GM19452 (cell line): Measurements from ENCODE around the gene MTSS2.
"Not testable (repeated sequence)": the region's sequence is repeated elsewhere in the genome, so short reads cannot be mapped to it uniquely, and the experiment has no call there.

Experiments used
- ATAC-seq: cut with Tn5 transposase; IDR thresholded peaks from one replicate; pipeline ENCODE4 v1.9.1; 2021; ENCODE audit not compliant: unreplicated experiment

MTSS2 gene

DNA sequence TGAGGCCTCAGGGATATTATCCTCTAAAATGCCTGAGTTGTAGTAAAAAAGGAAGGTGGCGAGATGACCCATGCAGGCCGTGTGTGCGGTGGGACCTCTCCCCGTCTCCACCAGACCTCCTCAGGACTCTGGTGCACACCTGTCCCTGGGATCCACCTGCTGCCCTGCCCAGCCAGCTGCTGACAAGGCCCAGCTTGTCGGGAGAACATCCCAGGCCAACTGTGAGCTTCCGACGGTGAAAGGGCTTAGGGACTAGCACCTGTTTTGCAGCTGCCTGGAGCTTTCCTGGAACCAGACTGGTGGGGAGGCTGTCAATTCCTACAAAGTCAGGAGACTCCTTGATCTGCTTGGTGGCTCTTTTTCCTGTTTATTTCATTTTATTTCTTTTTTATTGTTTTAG, 27.9 kb downstream of the MTSS2 start:
- no peak for ATAC-seq

DNA sequence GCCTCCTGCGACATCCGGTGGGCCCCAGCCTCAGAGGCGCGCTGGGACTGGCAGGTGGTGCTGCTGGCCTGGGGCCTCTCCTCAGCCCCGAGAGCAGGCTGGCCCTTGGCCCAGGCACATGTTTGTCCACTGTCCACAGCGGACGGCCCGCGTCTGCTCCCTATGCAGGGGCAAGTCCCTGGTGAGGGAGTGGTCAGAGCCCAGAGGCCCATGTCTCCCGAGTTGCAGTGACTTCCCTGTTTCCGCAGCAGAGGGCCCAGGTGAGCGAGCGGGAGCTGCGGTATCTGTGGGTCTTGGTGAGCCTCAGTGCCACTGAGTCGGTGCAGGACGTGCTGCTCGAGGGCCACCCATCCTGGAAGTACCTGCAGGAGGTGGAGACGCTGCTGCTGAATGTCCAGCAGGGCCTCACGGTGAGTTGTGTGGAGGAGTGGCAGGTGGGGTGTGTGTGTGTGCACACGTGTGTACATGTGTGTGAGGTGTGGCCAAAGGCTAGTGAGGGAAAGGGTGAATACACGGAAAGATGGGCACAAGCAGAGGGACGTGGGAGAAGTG, 29.1 kb downstream of the MTSS2 start:
- no peak for ATAC-seq

DNA sequence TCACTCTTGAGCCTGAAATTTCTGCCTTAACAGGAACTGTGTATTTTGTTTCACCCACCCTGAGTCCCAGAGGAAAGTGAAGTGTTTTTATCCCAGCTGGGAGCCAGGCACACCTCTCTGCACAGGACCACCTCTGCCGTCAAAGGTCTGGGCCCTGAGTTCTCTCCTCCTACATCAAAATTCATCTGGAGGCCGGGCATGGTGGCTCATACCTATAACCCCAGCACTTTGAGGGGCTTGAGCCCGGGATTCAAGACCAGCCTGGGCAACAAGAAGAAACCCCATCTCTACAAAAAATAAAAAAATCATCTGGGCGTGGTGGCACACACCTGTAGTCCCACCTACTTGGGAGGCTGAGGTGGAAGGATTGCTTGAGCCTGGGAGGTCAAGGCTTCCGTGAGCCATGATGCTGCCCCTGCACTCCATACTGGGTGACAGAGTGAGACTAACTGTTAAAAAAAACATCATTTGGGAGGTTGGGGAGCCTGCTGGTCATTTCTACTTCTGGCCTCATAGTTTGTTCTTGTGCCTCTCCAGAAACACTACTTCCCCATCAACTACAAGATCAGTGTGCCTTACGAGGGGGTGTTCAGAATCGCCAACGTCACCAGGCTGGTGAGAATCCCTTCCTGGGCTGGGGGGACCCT, 29.7 kb downstream of the MTSS2 start:
- ATAC-seq: no peak

DNA sequence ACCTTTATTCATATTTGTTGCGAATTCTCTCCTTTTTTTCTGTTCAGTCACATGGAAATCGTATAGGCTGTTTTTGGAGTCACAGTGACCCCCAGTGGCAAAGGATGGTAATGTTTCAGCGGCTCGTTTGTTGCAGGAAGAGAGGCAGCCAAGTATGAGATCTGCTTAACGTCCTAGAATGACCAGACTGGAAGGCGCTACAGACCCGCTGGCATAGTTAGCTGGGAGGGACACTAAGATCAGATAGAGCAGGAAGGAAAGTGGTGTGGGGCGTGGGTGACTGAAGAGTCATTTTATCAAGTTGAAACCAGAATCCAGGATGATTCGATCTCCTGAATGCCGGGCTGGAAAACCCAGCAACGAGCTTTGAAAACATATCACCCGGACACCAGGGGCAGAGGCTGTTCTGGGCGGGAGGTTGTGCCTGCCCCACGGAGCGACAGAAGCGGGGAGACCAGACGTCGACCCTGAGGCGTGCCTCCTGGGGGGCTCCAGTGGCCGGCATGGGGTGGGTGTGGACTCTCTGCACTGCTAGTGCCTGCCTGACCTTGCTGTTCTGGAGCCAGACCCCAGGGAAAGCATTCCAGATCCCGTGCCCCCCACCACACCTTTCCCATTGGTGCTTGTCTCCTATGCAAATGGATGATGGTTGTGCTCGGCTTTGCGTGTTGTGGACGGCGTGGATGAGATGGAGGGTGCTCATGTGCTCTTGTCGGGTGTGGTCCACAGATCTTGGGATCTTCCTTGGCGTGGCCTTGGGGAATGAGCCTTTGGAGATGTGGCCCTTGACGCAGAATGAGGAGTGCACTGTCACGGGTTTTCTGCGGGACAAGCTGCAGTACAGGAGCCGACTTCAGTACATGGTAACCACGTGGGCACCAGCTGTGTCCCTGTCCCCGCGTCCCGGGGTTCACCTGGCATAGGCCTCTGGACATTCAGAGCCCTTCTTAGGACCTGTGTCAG, 31.8 kb downstream of the MTSS2 start:
- ATAC-seq: no peak

DNA sequence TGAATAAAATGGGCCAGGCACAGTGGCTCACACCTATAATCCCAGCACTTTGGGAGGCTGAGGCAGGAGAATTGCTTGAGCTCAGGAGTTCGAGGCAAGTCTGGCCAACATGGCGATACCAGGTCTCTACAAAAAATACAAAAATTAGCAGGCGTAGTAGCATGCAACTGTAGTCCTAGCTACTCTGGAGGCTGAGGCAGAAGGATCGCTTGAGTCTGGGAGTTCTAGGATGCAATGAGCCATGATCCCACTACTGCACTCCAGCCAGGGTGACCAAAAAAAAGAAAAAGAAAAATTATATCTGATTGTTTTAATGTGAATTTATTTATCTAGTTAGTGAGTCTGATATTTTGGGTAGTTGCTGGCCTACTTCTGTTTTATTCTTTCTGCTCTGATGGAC, 32.4 kb downstream of the MTSS2 start:
- ATAC-seq: no peak

DNA sequence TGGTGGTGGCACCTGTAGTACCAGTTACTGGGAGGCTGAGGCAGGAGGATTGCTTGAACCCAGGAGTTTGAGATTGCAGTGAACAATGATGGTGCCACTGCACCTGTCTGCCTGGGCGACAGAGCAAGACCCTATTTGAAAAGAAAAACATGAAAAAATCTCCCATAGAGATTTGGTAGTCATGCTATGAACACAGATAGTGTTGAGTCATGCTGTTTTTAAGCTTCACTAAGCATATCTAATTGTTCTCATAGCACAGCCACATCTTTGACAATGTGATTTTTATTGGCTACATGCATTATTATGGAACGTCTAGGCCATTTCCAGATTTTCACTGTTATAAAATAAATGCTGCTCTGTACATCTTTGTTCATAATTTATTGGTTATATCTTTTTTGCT, 33.5 kb downstream of the MTSS2 start:
- no peak for ATAC-seq

DNA sequence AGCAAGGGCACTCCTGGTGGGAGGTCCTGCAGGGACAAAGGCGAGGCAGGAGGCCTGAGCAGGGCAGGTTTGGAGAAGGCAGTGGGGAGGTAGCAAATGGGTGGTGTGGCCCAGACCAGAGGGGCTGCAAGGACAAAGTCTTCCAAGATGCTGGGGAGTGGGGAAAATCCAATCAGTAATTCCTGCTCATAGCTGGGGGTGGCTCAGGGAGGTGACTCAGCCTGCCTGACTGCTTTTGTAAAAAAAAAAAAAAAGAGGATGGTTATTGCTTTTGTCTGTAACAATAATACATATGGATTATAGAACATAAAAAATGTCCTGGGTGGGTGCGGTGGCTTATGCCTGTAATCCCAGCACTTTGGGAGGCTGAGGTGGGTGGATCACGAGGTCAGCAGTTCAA, 34.3 kb downstream of the MTSS2 start:
- ATAC-seq: no peak

DNA sequence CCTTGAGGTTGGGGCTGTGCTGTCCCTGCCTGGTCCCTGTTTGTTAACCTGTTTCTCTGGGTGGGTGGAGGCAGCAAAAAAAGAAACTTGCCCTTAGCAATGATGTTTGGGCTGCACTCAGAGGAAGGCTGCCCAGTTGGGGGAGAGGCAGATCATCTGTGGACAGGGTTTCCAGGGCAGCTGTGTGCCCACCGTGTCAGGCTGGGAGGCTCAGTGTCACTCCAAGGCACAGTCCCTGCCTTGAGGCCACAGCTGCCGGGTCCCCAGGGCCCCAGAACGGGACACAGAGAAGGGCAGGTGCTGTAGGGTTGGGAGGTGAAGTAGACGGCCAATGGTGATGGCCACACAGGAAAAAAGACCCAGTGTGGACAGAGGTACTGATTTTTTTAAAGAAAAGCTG, 35.6 kb downstream of the MTSS2 start:
- ATAC-seq: no peak

DNA sequence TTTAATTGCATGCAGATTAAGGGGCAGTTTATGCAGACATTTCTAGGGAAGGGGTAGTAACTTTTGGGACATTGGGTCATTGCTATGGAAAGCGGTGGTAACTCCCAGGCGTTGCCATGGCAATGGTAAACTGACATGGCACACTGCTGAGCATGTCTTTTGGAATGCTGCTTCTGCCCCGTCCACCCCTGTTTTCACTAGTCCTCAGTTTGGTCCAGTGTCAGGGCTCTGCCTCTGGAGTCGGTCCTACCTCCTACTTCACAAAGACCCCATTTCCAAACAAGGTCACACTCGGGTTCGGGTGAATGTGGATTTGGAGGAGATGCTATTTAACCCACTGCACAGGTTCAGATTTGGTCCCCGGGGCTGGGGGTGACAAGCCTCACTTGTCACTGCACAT, 36.6 kb downstream of the MTSS2 start:
- ATAC-seq: no peak

DNA sequence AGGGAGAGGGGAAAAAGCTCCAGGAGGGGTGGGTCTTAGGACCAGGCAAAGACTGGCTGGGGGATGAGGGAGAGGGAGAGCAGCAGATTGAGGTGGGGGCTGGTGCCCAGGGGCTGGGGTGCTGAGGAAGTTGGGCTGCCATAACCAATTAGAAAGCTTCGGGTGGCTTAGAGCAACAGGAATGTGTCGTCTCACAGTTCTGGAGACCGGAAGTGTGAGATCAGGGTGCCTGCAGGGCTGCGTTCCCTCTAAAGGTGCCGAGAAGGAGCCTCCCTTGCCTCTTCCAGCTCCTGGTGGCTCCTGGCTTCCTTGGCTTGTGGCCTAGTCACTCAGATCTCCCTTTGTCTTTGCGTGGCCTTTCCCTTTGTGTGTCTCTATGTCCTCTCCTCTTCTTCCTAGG, 37.2 kb downstream of the MTSS2 start:
- ATAC-seq: no peak

DNA sequence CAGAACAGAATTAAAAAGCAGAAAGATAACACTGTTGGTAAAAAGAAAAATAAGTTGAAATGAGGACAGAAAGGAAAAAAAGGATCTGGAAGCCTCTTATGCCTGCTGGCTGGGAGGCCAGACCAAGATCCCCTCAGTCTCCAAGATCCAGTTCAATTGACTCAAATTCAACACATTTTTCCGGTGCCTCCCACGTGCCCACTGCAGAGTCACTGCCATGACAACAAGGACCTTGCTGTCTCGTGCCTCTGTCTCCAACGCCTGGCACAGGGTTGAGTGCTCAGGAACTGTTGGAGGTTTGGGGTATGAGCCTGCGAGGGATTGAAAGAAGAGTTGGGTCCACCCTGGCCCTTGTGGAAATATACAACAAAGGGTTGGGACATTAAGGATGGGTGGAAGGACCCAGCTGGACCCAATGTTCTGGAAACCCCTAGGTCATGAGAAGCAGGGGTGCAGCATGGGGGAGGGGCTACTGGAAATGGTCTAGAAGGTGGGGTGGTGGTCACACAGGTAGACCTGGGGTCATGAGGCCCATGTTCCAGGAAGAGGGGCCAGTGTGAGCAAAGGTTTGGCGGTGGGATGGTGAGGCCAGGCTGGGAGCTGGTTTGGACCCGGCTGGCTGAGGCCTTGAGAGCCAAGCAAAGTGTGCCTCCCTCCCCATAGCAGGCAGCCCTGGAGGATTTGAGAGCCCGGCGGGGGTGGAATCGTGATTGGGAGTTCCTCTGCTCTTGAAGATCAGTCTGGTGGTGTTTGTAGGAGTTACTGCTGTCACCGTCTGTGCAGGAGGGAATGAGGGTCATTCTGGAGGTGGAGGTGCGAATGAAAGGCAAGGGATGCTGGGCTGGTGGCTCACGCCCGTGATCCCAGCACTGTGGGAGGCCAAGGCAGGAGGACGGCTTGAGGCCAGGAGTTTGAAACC, 38.2 kb downstream of the MTSS2 start:
- no peak for ATAC-seq

DNA sequence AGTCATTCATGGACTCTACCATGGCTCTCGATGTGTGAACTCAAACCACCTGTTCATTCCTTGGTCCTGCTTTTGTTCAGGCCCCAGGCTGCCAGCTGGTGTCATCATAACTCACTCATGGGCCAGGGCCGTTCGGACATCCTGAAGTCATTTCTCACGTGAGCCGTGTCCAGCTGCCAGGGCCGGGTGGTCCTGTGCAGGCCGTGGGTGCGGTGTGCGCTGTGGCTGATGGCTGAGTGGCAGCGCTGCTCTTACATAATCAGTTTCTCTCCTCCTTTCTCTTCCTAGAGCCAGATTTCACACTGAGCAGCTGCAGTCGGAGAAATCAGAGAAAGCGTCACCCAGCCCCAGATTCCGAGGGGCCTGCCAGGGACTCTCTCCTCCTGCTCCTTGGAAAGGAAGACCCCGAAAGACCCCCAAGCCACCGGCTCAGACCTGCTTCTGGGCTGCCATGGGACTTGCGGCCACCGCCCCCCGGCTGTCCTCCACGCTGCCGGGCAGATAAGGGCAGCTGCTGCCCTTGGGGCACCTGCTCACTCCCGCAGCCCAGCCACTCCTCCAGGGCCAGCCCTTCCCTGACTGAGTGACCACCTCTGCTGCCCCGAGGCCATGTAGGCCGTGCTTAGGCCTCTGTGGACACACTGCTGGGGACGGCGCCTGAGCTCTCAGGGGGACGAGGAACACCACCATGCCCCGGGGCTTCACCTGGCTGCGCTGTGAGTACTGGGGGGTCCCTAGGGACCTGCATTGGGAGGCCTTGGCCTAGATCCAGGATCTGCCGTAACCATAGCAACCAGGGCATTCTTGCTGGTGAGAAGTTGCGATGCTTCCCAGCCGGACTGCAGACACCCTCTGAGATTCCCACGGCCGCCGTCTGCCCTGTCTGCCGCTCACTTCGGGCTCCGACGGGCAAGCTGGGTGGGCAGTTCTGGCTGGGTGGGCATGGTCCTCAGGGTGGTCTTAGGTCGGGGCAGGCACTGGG, 39.3 kb downstream of the MTSS2 start, which contains the start of gene IL34:
Gene IL34, plus strand, starts transcription at position 300 of the 982 bp plus-strand sequence. Its CDS starts 389 bp downstream, at position 689.
- ATAC-seq: no peak

DNA sequence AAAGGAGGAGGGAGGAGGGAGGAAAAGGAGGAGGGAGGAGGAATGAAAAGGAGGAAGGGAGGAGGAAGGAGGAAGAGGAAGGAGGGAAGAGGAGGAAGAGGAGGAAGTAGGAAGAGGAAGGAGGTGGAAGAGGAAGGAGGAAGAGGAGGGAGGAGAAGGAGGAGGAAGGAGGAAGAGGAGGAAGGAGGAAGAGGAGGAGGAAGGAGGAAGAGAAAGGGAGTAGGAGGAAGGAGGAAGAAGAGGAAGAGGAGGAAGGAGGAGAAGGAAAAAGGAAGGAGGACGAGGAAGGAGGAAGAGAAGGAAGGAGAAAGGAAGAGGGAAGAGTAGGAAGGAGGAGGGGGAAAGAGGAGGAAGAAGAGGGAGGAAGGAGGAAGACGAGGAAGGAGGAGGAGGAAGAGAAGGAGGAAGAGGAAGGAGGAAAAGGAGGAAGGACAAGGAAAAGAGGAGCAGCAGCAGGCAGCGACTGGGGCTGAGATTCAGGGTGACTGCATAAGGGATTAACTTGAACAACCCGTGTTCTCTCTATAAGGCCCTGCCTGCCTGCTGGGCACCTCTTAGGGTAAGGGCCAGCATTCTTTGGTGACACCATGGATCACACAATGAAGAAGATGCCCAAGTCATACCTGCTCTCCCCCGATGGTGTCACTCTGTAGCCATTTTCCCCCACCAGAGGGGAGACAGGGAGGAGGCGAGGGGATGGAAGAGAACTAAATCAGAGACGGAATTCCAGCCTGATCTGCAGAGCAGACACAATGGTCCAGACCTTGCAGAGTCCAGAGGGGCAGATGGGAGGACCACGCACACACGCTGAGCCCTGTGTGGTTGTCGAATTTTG, 40.9 kb downstream of the MTSS2 start:
- no peak for ATAC-seq

DNA sequence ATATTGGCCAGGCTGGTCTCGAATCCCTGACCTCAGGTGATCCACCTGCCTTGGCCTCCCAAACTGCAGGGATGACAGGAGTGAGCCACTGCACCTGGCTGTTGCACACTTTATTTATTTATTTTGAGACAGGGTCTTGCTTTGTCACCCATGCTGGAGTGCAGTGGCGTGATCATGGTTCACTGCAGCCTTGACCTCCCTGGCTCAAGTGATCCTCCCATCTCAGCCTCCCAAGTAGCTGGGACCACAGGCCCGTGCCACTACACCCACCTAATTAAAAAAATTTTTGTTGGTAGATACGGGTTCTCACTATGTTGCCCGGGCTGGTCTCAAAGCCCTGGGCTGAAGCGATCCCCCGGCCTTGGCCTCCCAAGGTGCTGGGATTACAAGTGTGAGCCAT, 42.6 kb downstream of the MTSS2 start:
- not testable (repeated sequence) for ATAC-seq

DNA sequence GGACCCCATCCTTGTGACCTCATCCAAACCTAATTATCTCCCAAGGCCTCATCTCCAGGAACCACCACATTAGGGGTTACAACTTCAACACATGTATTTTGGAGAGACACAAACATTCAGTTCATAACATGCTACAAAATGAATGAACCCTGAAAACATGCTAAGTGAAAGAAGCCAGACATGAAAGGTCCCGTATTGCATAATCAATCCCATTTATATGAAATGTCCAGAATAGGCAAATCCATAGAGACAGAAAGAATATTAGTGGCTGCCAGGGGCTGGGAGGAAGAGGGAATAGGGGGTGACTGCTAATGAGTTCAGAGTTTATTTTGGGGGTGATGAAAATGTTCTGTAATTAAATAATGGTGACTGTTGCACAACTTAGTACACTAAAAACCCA, 43.2 kb downstream of the MTSS2 start:
- no peak for ATAC-seq

DNA sequence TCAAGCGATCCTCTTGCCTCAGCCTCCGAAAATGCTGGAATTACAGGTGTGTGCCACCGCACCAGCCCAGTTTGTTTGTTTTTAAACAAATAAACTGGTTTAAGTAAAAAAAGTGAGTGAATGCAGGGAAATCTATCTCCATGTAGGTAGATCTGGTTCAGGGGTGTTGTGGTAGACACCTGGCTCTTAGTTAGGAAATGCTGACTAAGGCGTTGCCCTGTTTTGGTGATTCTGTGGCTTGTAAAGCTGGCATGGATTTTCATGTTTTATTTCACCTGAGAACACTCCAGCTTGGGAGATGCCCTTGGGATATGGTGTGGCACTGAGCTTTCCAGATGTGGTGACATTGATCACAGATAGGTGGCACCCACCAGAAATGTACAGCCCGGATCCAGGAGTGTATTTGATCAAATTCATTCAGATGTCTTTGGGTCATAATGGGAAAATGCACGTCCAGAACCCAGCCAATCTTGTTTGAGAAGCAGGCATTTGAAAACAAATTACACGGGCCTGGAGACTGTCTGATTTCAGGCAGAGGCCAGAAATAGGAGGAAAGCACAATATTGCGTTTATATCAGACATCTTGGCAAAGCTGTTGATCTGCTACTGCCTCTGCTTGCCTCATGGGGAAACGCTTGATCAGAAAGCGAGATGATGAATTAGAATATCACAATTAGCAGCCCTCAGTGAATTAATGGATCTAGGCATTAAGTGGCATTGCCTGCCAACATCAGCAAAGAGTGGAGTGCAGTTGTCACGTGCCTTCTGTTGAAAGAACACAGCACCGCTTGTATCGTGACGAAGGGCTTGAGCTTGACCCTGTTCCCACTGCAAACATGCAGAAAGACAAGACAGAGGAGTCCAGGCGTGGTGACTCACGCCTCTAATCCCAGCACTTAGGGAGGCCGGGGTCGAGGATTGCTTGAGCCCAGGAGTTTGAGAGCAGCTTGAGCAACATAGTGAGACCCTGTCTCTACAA, 46.8 kb downstream of the MTSS2 start:
- ATAC-seq: no peak
